Body of pancreas (tissue), 4 donors: ENCODE results near the gene ABI1. TPM values are rescaled to one million over a fixed set of nuclear protein-coding genes. Genes with fewer than 3 reads are reported as not detected.
A peak's percentile ranks its signal among the peaks of the same experiment; 100 is the strongest.
"Not testable (repeated sequence)": the region's sequence is repeated elsewhere in the genome, so short reads cannot be mapped to it uniquely, and the experiment has no call there.

Experiments
- ATAC-seq: fragments of 150-250 bp; one replicate; pipeline ENCODE4 v1.9.1; 2016
- DNase-seq, 4 donors: peaks; one replicate each; pipeline ENCODE4 v3.0.0-alpha.2; 2019
- H3K27ac ChIP-seq, 4 donors: fragments of 200-600 bp; sonication (generic); 1 replicate in 3 of 4; 2 replicates in 1 of 4; pipeline versions ENCODE4 v1.5.1 to v1.6.1; 2016 to 2019; ENCODE audit warnings: mild to moderate bottlenecking in 1 of 4, mixed read lengths in 1 of 4, moderate library complexity in 1 of 4
- H3K27me3 ChIP-seq, 2 donors: fragments of 200-600 bp; sonication (generic); one replicate each; pipeline ENCODE4 v1.6.0; 2016; ENCODE audit warnings: mild to moderate bottlenecking in 1 of 2
- H3K36me3 ChIP-seq, 2 donors: fragments of 200-600 bp; sonication (generic); replicated peaks in 1 of 2; 2 replicates each; pipeline ENCODE4 v1.5.1; 2016; ENCODE audit warnings: low read depth in 2 of 2; ENCODE audit not compliant: insufficient read depth in 1 of 2
- H3K4me1 ChIP-seq: fragments of 200-600 bp; sonication (generic); one replicate; pipeline ENCODE4 v1.6.0; 2016
- H3K4me3 ChIP-seq, 2 donors: fragments of 200-600 bp; sonication (generic); 1 replicate in 1 of 2; 2 replicates in 1 of 2; pipeline ENCODE4 v1.5.1; 2016 to 2019
- H3K9me3 ChIP-seq, 3 donors: fragments of 200-600 bp; sonication (generic); 1 replicate in 2 of 3; 2 replicates in 1 of 3; pipeline ENCODE4 v1.5.1; 2016
- POLR2A ChIP-seq, 3 donors: fragments of 450-650 bp; IDR thresholded peaks; one replicate each; pipeline ENCODE4 v1.6.1; 2016; ENCODE audit warnings: antibody characterized with exemption in 3 of 3, mild to moderate bottlenecking in 2 of 3
- WGBS, 2 donors: methylation state at CpG; one replicate each; pipeline ENCODE4 v1.1.5; 2017; 5-methylcytosine and 5-hydroxymethylcytosine counted together
- intact Hi-C: fragments of 100-400 bp; cut with DNase I; formaldehyde crosslinking; loops from one replicate; pipeline ENCODE4 v1.15.1; 2023
- total RNA-seq, 2 donors: library from RNA; depleted of rRNA; stranded (reverse); fragments of >200 nt; gene quantifications; one replicate each; pipeline ENCODE4 v1.1.0, GENCODE V29; 2016
- TF ChIP-seq, protein P1 (sequence below), 7 experiments: fragments of 450-650 bp in 4 of 7; fragments of 200-600 bp in 3 of 7; sonication (generic) in 3 of 7; IDR thresholded peaks; one replicate each; pipeline ENCODE4 v1.5.1; 2016 to 2019; ENCODE audit warnings: antibody characterized with exemption in 7 of 7

Gene ABI1
- total RNA-seq, 2 donors from 2014 or later: 13.5 to 24.9 TPM

DNA sequence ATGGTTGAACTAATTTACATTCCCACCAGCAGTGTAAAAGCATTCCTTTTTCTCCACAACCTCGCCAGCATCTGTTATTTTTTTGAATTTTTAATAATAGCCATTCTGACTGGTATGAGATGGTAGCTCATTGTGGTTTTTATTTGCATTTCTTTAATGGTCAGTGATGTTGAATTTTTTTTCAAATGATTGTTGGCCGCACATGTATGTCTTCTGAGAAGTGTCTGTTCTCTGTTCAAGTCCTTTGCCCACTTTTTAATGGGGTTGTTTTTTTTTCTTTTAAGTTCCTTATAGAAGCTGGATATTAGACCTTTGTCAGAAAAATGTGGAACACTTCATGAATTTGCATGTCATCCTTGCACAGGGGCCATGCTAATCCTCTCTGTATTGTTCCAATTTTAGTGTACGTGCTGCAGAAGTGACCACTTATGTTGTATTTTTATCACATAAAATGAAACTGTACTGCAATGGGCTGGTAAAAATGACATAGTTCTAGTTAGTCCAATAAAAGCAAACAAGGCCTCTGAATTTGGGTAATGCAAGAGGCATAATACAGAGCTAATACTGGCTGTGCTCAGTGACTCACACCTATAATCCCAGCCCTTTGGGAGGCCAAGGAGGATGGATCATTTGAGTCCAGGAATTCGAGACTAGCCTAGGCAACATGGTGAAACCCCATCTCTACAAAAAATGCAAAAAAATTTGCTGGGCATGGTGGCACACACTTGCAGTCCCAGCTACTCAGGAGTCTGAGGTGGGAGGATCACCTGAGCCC is 70.3 kb downstream of the ABI1 start:
- intact Hi-C loops: no loop called here

GRCh38 chr10:26789779-26790178 is 71.0 kb downstream of the ABI1 start:
- WGBS, 2 donors: 95 to 98% methylated on average over 2 of the region's 2 CpGs
- intact Hi-C loops: not testable (repeated sequence)

More for the DNA sequence above, 70.3 kb downstream of the ABI1 start:
- TF ChIP-seq, protein P1, sequence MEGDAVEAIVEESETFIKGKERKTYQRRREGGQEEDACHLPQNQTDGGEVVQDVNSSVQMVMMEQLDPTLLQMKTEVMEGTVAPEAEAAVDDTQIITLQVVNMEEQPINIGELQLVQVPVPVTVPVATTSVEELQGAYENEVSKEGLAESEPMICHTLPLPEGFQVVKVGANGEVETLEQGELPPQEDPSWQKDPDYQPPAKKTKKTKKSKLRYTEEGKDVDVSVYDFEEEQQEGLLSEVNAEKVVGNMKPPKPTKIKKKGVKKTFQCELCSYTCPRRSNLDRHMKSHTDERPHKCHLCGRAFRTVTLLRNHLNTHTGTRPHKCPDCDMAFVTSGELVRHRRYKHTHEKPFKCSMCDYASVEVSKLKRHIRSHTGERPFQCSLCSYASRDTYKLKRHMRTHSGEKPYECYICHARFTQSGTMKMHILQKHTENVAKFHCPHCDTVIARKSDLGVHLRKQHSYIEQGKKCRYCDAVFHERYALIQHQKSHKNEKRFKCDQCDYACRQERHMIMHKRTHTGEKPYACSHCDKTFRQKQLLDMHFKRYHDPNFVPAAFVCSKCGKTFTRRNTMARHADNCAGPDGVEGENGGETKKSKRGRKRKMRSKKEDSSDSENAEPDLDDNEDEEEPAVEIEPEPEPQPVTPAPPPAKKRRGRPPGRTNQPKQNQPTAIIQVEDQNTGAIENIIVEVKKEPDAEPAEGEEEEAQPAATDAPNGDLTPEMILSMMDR (IDR thresholded peaks at IDR 0.05): no peak
- no peak for TF ChIP-seq POLR2A (IDR thresholded peaks at IDR 0.05)
- no peak overlapping the region for H3K4me3 ChIP-seq
- H3K27ac ChIP-seq: no peak overlapping the region
- H3K9me3 ChIP-seq: no peaks in the 10 kb centered on the region
- DNase-seq (no peak), ATAC-seq (no peak)
- H3K36me3 ChIP-seq: no peaks in the 10 kb centered on the region
- WGBS, 2 donors: 95 to 96% methylated on average over 4 of the region's 4 CpGs
- H3K27me3 ChIP-seq: no peaks in the 10 kb centered on the region
- H3K4me1 ChIP-seq: peaks cover 9% of the 10 kb centered on the region

DNA sequence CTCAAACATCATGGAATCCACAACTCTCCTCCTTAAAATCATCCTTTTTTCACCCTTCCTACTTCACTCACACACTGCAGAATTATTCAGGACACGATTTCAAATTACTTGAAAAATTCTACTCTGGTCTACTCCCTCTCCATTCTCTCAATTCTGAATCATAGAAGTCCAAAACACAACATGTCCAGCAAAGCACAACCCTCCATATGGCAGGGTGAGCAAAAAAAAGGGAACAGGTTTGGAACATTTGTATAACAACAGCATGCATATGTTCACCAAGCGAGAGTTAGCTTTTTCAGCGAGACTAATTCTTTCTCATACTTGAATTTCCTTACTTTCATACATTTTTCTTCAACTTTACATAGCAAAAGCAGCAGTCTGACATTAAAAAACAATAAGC is 73.4 kb downstream of the ABI1 start:
- WGBS, 2 donors: 95% methylated on average over 3 of the region's 3 CpGs
- TF ChIP-seq, protein P1 (IDR thresholded peaks at IDR 0.05): no peak
- no peaks in the 10 kb centered on the region for H3K36me3 ChIP-seq
- no peak overlapping the region for H3K27ac ChIP-seq
- no peak for DNase-seq
- H3K9me3 ChIP-seq: no peaks in the 10 kb centered on the region
- ATAC-seq: no peak
- no peaks in the 10 kb centered on the region for H3K4me1 ChIP-seq
- intact Hi-C loops: no loop called here
- no peaks in the 10 kb centered on the region for H3K27me3 ChIP-seq
- no peak overlapping the region for H3K4me3 ChIP-seq

More at GRCh38 chr10:26789779-26790178, 71.0 kb downstream of the ABI1 start:
- not testable (repeated sequence) for DNase-seq, ATAC-seq, H3K4me3 ChIP-seq, H3K4me1 ChIP-seq, H3K27ac ChIP-seq, H3K27me3 ChIP-seq, H3K9me3 ChIP-seq, H3K36me3 ChIP-seq

DNA sequence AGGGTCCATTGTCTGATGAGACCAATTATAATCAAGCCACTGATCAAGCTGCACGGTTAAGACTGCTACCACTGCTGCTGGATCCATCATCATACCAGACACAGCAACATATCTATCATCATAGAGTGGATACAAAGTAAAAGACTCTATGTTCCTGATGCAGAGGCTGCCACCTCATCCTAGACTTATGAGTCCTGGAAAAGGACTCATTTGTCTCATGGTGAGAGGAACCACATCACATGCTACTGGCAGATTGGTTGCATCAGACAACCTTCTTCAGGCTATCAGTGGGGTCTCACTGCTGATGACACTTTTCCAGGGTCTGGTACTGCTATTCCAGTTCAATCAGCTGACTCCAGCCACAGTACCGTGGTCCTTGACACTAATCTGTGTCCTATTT is 79.0 kb downstream of the ABI1 start:
- WGBS, 2 donors: 78 to 89% methylated on average over 2 of the region's 2 CpGs
- intact Hi-C loops: no loop called here
- no peak for DNase-seq
- no peak overlapping the region for H3K27ac ChIP-seq
- no peaks in the 10 kb centered on the region for H3K36me3 ChIP-seq
- H3K4me1 ChIP-seq: peaks cover 17% of the 10 kb centered on the region
- TF ChIP-seq POLR2A (IDR thresholded peaks at IDR 0.05): no peak
- TF ChIP-seq, protein P1 (IDR thresholded peaks at IDR 0.05): no peak
- no peak for ATAC-seq
- no peaks in the 10 kb centered on the region for H3K9me3 ChIP-seq
- no peak overlapping the region for H3K4me3 ChIP-seq
- no peaks in the 10 kb centered on the region for H3K27me3 ChIP-seq

DNA sequence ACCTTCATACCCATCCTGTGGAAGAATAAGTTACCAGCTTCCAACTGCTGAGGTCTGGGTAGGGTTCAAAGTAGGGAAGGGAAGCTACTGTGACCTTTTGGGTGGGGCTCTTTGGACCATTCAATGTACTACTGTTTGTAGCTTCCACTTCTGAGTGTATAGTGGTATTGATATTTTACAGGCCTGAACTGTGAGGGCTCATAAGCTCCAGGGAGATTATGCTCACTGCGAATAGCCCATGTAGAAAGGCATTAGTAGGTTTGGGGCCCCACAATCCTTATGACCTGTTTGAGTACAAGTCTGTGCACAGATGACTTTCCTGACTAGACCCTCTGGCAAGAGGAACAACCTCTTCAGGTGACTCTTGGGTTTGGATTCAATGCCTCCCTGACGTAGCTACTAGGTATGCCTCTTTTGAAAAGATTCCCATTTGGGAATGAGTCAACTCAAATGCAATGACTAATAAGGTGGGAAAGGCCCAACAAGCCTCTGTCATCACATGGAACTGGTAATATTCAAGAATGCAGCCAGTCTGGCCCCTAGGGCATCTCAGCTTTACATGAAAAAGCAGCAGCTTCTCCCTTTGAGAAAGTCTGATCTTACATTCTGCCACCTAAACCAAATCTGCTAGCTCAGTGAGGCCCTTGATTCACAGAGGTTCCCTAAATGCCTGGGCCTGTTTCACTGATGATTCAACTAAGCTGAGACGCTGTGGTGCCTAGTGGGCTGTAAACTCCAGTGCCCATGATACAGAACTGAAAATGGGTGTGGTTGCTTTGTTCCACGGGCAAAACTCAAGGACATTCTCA is 79.8 kb downstream of the ABI1 start:
- intact Hi-C loops: no loop called here
- ATAC-seq (peak; percentile 18), DNase-seq (peak in 1 of 4 donors; percentile 7)
- peaks cover 17% of the 10 kb centered on the region for H3K4me1 ChIP-seq
- no peak overlapping the region for H3K4me3 ChIP-seq
- no peaks in the 10 kb centered on the region for H3K9me3 ChIP-seq
- WGBS, 2 donors: 55 to 76% methylated on average over 4 of the region's 4 CpGs
- no peaks in the 10 kb centered on the region for H3K27me3 ChIP-seq
- no peak for TF ChIP-seq POLR2A (IDR thresholded peaks at IDR 0.05)
- H3K36me3 ChIP-seq: no peaks in the 10 kb centered on the region
- no peak overlapping the region for H3K27ac ChIP-seq
